Fibroblast of lung (primary cell): Measurements from ENCODE around the gene CTNNAL1.

Source experiments
- CTCF ChIP-seq, 2 donors: IDR thresholded peaks in 1 of 2; conservative IDR thresholded peaks in 1 of 2; 1 replicate in 1 of 2; 2 replicates in 1 of 2; pipeline ENCODE4 v1.5.1; 2011 to 2012; ENCODE audit warnings: low read length in 2 of 2, control low read depth in 1 of 2, inconsistent platforms in 1 of 2, low read depth in 1 of 2, mild to moderate bottlenecking in 1 of 2
- EZH2 ChIP-seq: IDR thresholded peaks from 2 replicates; pipeline ENCODE4 v1.5.1; 2012; ENCODE audit warnings: low read length, control low read depth, mild to moderate bottlenecking; ENCODE audit errors: missing control alignments

GRCh38 chr9:108972186-108972585, 41.1 kb downstream of the CTNNAL1 start:
- TF ChIP-seq CTCF (conservative IDR thresholded peaks at IDR 0.05 in 1 of 2, IDR thresholded peaks at IDR 0.05 in 1 of 2; ENCODE audit: low read depth in 1 of 2, low read length in 2 of 2), result no peak
- no peak for TF ChIP-seq EZH2
